Measurements from ENCODE around the gene ATP6V1G1. TPM values are rescaled to one million over a fixed set of nuclear protein-coding genes. Genes with fewer than 3 reads are reported as not detected.

Gene ATP6V1G1
- total and polyA plus RNA-seq, 2 experiments from 2014 or later: 127 to 222 TPM

- Histone ChIP-seq H2AFZ (no peak overlapping the region), H3K79me2 (ENCODE audit: insufficient read depth) (no peaks in the 10 kb centered on the region), H3K9ac (no peak overlapping the region), H4K20me1 (ENCODE audit: insufficient read depth) (no peaks in the 10 kb centered on the region), H3K4me3 (no peak overlapping the region), H3K36me3 (ENCODE audit: low read depth) (no peaks in the 10 kb centered on the region), H3K4me1 (ENCODE audit: insufficient read depth) (no peaks in the 10 kb centered on the region), H3K9me2 (ENCODE audit: insufficient read depth) (no peaks in the 10 kb centered on the region), H3K9me3 (ENCODE audit: low read depth) (no peaks in the 10 kb centered on the region), H3K4me2 (ENCODE audit: unreplicated experiment) (no peak overlapping the region), H3K27ac (no peak overlapping the region), H3K27me3 (replicated peaks; ENCODE audit: insufficient read depth) (no peaks in the 10 kb centered on the region), H3F3A (ENCODE audit: insufficient read depth) (no peaks in the 10 kb centered on the region)
- TF ChIP-seq EZH2phosphoT487 (IDR thresholded peaks at IDR 0.05; ENCODE audit: insufficient read depth, low read depth) (no peak), EZH2 (IDR thresholded peaks at IDR 0.05; ENCODE audit: insufficient read depth, poor library complexity, severe bottlenecking) (no peak)
- 94 to 98% methylated on average over 2 of the region's 2 CpGs for WGBS, 2 experiments (ENCODE audit: low coverage in 1 of 2, low lambda C conversion rate in 2 of 2, missing lambda C conversion rate in 2 of 2)
- in situ Hi-C loops (cut with MboI): no loop called here
- no peak for DNase-seq
Observed at GRCh38 chr9:114580609-114581193, 6.9 kb upstream of the ATP6V1G1 start.

GRCh38 chr9:114583371-114584155, 4.0 kb upstream of the ATP6V1G1 start:
- 40% methylated on average over 5 of the region's 5 CpGs for WGBS, 2 experiments (ENCODE audit: low coverage in 1 of 2, low lambda C conversion rate in 2 of 2, missing lambda C conversion rate in 2 of 2)
- Histone ChIP-seq H3K4me3 (no peak overlapping the region), H3F3A (ENCODE audit: insufficient read depth) (no peaks in the 10 kb centered on the region; the same call in 1 of the 2 replicates), H2AFZ (peak overlapping the region; percentile 34; the same call in 1 of the 2 replicates), H3K27ac (no peak overlapping the region), H3K9me3 (ENCODE audit: low read depth) (no peaks in the 10 kb centered on the region), H3K9me2 (ENCODE audit: insufficient read depth) (no peaks in the 10 kb centered on the region), H3K79me2 (ENCODE audit: insufficient read depth) (peaks cover 10% of the 10 kb centered on the region), H4K20me1 (ENCODE audit: insufficient read depth) (no peaks in the 10 kb centered on the region), H3K36me3 (ENCODE audit: low read depth) (no peaks in the 10 kb centered on the region), H3K27me3 (replicated peaks; ENCODE audit: insufficient read depth) (no peaks in the 10 kb centered on the region), H3K9ac (no peak overlapping the region), H3K4me1 (ENCODE audit: insufficient read depth) (0 out of 2 replicates have a peak, but pooled peaks cover 3% of the 10 kb centered on the region), H3K4me2 (ENCODE audit: unreplicated experiment) (no peak overlapping the region)
- TF ChIP-seq EZH2phosphoT487 (IDR thresholded peaks at IDR 0.05; ENCODE audit: insufficient read depth, low read depth) (no peak), EZH2 (IDR thresholded peaks at IDR 0.05; ENCODE audit: insufficient read depth, poor library complexity, severe bottlenecking) (no peak)
- in situ Hi-C loops (cut with MboI): no loop called here
- DNase-seq: no peak

- Histone ChIP-seq H3K9me3 (ENCODE audit: low read depth) (no peaks in the 10 kb centered on the region), H3F3A (ENCODE audit: insufficient read depth) (peaks cover 11% of the 10 kb centered on the region), H3K4me3 (peak overlapping the region; percentile 97), H2AFZ (peak overlapping the region; percentile 96), H3K27ac (peak overlapping the region; percentile 94), H3K79me2 (ENCODE audit: insufficient read depth) (peaks cover 56% of the 10 kb centered on the region), H3K9me2 (ENCODE audit: insufficient read depth) (no peaks in the 10 kb centered on the region), H3K4me1 (ENCODE audit: insufficient read depth) (peaks cover 26% of the 10 kb centered on the region), H3K36me3 (ENCODE audit: low read depth) (peaks cover 6% of the 10 kb centered on the region), H4K20me1 (ENCODE audit: insufficient read depth) (peaks cover 17% of the 10 kb centered on the region), H3K9ac (peak overlapping the region; percentile 99), H3K4me2 (ENCODE audit: unreplicated experiment) (peak overlapping the region; percentile 88), H3K27me3 (replicated peaks; ENCODE audit: insufficient read depth) (no peaks in the 10 kb centered on the region)
- DNase-seq: peak; percentile 71
- in situ Hi-C loops (cut with MboI): no loop called here
- WGBS, 2 experiments (ENCODE audit: low coverage in 1 of 2, low lambda C conversion rate in 2 of 2, missing lambda C conversion rate in 2 of 2): 1 to 2% methylated on average over 12 of the region's 12 CpGs
- TF ChIP-seq EZH2 (IDR thresholded peaks at IDR 0.05; ENCODE audit: insufficient read depth, poor library complexity, severe bottlenecking) (no peak), EZH2phosphoT487 (IDR thresholded peaks at IDR 0.05; ENCODE audit: insufficient read depth, low read depth) (no peak)
Observed at GRCh38 chr9:114588210-114588609, 641 bp downstream of the ATP6V1G1 start.

GRCh38 chr9:114588651-114589526, 1.3 kb downstream of the ATP6V1G1 start:
- H2AFZ ChIP-seq: no peak overlapping the region

More at GRCh38 chr9:114588651-114589526, 1.3 kb downstream of the ATP6V1G1 start:
- peaks cover 63% of the 10 kb centered on the region for H3K79me2 ChIP-seq (ENCODE audit: insufficient read depth)
- peaks cover 26% of the 10 kb centered on the region for H3K4me1 ChIP-seq (ENCODE audit: insufficient read depth)
- no peaks in the 10 kb centered on the region for H3K27me3 ChIP-seq (replicated peaks; ENCODE audit: insufficient read depth)
- in situ Hi-C loops (cut with MboI): no loop called here
- H3K27ac ChIP-seq: peak overlapping the region; percentile 94
- H3K4me3 ChIP-seq: peak overlapping the region; percentile 97
- H4K20me1 ChIP-seq (ENCODE audit: insufficient read depth): peaks cover 17% of the 10 kb centered on the region
- H3F3A ChIP-seq (ENCODE audit: insufficient read depth): peaks cover 11% of the 10 kb centered on the region
- TF ChIP-seq EZH2phosphoT487 (IDR thresholded peaks at IDR 0.05; ENCODE audit: insufficient read depth, low read depth): no peak
- TF ChIP-seq EZH2 (IDR thresholded peaks at IDR 0.05; ENCODE audit: insufficient read depth, poor library complexity, severe bottlenecking): no peak
- 18 to 21% methylated on average over 11 of the region's 11 CpGs for WGBS, 2 experiments (ENCODE audit: low coverage in 1 of 2, low lambda C conversion rate in 2 of 2, missing lambda C conversion rate in 2 of 2)
- H3K4me2 ChIP-seq (ENCODE audit: unreplicated experiment): peak overlapping the region; percentile 88
- H3K9me2 ChIP-seq (ENCODE audit: insufficient read depth): no peaks in the 10 kb centered on the region
- peaks cover 6% of the 10 kb centered on the region for H3K36me3 ChIP-seq (ENCODE audit: low read depth)
- peak; percentile 76 for DNase-seq
- H3K9ac ChIP-seq: peak overlapping the region; percentile 99
- no peaks in the 10 kb centered on the region for H3K9me3 ChIP-seq (ENCODE audit: low read depth)

Data from GM23248 (cell line).